Measurements from ENCODE around the gene GABARAPL2.
"Not testable (repeated sequence)": the region's sequence is repeated elsewhere in the genome, so short reads cannot be mapped to it uniquely, and the experiment has no call there.

Gene GABARAPL2

DNA sequence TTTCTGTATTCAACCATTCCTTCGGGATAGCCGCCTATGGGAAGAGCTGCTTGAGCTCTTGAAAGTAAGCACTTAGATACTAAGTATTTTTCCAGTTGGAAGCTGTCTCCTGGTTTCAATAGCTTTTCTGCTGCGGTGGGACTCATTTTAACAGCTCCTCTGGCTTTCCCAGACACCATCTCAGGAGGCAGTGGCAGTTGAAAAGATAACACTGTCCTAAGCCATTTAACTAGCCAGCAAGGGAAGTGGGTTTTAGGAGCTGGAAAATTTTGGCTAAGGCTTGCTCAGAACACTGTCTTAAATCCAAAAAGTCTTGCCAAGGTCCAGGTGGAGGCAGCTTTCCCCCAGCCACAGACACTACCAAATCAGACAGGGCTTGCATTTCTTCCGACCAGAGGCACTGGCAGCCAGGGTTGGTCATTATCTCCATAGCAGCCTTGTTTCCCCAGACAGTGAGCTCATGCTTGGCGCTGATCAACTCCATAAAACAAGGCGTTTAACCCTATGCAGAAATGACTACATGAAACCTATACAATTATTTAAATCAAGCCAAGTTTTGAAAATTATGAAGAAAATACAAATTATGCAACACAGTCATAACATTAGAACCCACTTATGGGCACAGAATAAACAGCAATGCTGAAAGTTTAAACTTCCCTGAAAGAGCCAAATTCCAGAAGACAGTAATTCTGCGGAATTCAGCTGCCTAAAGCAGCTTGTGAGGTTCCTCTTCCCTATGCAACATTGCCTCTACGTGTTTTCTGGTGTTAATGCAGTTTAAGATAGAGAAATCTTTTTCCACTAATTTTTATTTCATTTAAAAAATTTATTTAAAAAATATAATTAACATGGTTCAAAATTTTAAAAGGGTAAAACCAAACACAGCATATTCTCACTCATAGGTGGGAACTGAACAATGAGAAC is 25.0 kb downstream of the GABARAPL2 start:
- DNase-seq (ENCODE audit: low read depth, low spot score): peak; percentile 38

- DNase-seq (ENCODE audit: low read depth, low spot score): not testable (repeated sequence)
These were observed 25.7 kb downstream of the GABARAPL2 start for GRCh38 chr16:75591927-75592326.

DNA sequence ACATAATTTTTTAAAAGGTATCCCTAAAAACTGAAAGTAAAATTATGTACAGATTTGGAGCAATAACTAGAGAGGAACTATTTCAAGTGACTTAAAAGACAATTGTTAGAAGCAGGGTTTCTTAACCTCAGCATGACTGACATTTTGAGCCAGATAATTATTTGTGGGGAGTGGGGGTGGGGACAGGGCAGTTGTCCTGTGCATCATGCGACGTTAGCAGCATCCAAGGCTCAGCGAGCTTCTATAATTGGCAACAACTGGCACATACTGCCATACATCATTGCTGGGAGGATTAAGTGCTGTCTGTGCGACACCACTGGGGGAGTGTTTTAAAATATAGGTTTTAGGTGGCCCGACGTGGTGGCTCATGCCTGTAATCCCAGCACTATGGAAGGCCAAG is 27.1 kb downstream of the GABARAPL2 start:
- no peak for DNase-seq (ENCODE audit: low read depth, low spot score)

GRCh38 chr16:75593825-75594820 is 27.9 kb downstream of the GABARAPL2 start:
- DNase-seq (ENCODE audit: low read depth, low spot score): peak; percentile 63

DNA sequence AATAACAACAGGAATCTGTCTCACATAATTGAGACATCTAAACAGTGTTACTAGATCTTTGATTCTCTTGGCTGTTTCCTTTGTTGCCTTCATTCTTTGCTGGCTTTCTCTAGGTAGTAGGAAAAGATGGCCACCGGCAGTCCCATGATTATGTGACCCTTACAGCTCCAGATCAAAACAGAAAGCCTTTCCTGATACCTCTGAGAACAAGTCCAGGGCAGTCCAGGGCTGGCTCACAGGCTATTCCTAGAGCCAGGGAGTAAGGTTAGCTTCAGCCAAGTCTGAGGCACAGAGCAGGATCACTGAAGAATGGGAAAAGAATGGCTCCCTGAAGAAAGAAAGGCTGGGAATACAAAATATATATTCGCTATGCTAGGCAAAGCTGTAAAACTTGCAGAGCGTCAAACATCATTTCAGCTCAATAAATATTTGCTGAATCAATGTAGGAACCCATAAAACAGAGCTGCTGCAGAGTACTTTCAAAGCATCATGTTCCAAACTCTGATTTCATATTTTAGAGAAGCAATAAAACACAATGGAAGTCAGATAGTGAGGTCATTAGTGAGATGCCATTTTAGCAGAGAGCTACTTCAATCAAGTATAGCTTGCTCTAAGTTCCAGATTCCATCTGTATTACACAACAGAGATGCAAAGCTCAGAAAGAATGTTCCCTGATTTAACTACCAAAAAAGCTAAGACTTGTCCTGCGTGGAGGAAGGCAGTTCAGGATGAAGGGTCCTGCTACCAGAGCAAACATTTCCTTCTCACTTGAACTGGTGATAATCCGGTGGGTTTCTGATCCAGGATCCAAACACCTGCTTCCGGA is 33.5 kb downstream of the GABARAPL2 start:
- DNase-seq (ENCODE audit: low read depth, low spot score): no peak

GRCh38 chr16:75603241-75603640 is 37.1 kb downstream of the GABARAPL2 start:
- DNase-seq (ENCODE audit: low read depth, low spot score): no peak

DNA sequence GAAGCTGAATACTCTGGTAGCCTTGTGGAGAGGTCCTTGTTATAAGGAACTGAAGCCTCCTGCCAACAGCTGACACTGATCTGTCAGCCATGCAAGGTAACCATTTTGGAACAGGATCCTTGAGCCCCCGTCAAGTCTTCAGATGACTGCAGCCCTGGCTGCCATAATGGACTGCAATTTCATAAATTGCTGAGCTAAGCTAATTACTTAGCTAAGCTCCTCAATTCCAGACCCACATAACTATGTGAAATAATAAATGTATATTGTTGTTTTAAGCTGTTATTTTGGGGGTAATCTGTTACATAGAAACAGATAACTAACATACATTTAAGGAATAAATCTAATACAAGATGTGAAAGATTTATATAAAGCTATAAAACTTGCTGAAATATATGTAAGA is 40.3 kb downstream of the GABARAPL2 start:
- no peak for DNase-seq (ENCODE audit: low read depth, low spot score)

- no peak for DNase-seq (ENCODE audit: low read depth, low spot score)
These were observed 48.1 kb downstream of the GABARAPL2 start for GRCh38 chr16:75614066-75614897.

- DNase-seq (ENCODE audit: low read depth, low spot score): no peak
These were observed 49.4 kb downstream of the GABARAPL2 start for GRCh38 chr16:75615619-75616018.

DNA sequence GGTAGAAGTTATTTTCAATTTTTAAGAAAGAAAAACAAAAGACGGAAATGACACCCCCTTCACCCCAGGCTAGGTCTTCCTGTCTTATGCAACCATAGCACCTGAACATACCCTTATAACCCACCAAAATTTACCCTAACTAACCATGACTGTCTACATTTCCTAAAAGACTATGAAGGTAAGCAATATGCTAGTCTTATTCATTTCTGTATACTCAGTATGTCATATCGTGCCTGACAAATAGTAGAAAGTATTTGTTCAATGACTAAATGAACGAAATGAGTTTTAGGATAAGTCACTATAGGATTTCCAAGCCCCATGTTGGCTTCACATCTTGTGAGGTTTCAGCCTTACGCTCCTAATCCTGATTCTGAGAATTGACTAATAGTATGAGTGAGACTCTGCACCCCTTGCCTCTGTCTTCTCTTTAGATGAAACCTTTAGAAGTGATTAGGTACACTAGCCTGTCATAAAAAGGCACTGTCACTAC is 50.4 kb downstream of the GABARAPL2 start:
- no peak for DNase-seq (ENCODE audit: low read depth, low spot score)

- no peak for DNase-seq (ENCODE audit: low read depth, low spot score)
These were observed 50.9 kb downstream of the GABARAPL2 start for GRCh38 chr16:75617121-75617520.

GRCh38 chr16:75618780-75619179 is 52.6 kb downstream of the GABARAPL2 start:
- DNase-seq (ENCODE audit: low read depth, low spot score): no peak

- no peak for DNase-seq (ENCODE audit: low read depth, low spot score)
These were observed 54.4 kb downstream of the GABARAPL2 start for GRCh38 chr16:75620326-75621169.

DNA sequence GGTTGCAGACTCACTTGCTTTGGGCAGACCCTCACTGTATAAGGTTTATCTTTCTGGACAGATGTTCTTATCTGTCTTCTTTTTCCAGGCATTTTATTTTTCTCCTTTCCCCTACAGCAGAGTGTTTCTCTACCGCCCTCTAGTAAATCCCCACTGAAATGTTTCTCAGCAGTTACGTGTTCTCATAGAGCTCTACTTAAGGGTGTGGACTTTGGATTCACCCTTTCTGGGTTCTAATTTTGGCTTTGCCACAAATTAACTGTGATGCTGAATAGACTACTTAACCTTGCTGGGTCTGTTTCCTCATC is 54.9 kb downstream of the GABARAPL2 start:
- no peak for DNase-seq (ENCODE audit: low read depth, low spot score)

GRCh38 chr16:75622761-75623605 is 56.8 kb downstream of the GABARAPL2 start, which contains the start of gene ADAT1:
TSS of gene ADAT1 (minus strand) at chr16:75623281. CDS start at chr16:75620799, 2,482 bp downstream.
- peak; percentile 99 for DNase-seq (ENCODE audit: low read depth, low spot score)

DNA sequence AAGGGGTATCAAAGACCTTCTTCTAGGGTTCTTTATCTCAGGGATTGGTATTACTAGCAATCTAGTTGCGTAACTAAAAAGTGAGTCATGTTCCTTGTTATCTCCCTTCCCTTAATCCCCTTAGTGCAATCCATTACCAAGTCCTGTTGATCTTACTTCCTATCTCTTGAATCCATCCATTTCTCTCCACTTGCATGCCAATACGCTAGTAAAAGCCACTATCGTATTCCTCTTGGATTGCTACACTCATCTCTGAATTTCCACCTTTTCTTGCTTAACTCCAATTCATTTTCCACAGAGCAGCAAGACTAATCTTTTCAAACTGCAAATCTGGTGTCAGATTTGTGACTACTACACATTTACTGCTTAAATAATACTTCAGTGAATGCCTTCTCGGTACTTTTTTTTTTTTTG is 58.7 kb downstream of the GABARAPL2 start:
- DNase-seq (ENCODE audit: low read depth, low spot score): no peak

GRCh38 chr16:75626806-75627205 is 60.6 kb downstream of the GABARAPL2 start:
- DNase-seq (ENCODE audit: low read depth, low spot score): no peak

Measured in ELF-1 (cell line).